OCI-LY1 (cell line): ENCODE measurements around the gene NOVA1.

Source experiments
- H2AFZ ChIP-seq: fragments of 200-600 bp; sonication (generic), shearing (Covaris generic); 2 replicates; pipeline ENCODE4 v1.6.0; 2014; ENCODE audit warnings: antibody characterized with exemption, mild to moderate bottlenecking, low read length
- H3F3A ChIP-seq: fragments of 200-600 bp; sonication (generic), shearing (Covaris generic); 2 replicates; pipeline ENCODE4 v1.6.0; 2014; ENCODE audit warnings: mild to moderate bottlenecking, antibody characterized with exemption, low read length, moderate library complexity; ENCODE audit not compliant: insufficient read depth
- H3K27ac ChIP-seq: fragments of 200-600 bp; sonication (generic); 2 replicates; pipeline ENCODE4 v1.5.1; 2014; ENCODE audit warnings: low read length, mixed run types, mild to moderate bottlenecking, low read depth; ENCODE audit not compliant: poor library complexity, severe bottlenecking
- H3K27me3 ChIP-seq: fragments of 200-600 bp; sonication (generic); 2 replicates; pipeline ENCODE4 v1.6.0; 2014; ENCODE audit warnings: antibody characterized with exemption, mild to moderate bottlenecking, low read length, moderate library complexity; ENCODE audit not compliant: insufficient read depth
- H3K36me3 ChIP-seq: fragments of 200-600 bp; sonication (generic); 2 replicates; pipeline ENCODE4 v1.6.1; 2014; ENCODE audit warnings: mild to moderate bottlenecking, antibody characterized with exemption, low read length, moderate library complexity, mixed read lengths; ENCODE audit not compliant: insufficient read depth
- H3K4me1 ChIP-seq: fragments of 200-600 bp; sonication (generic); 2 replicates; pipeline ENCODE4 v1.5.1; 2014; ENCODE audit warnings: mild to moderate bottlenecking, low read length, moderate library complexity; ENCODE audit not compliant: insufficient read depth, severe bottlenecking
- H3K4me2 ChIP-seq: fragments of 200-600 bp; sonication (generic), shearing (Covaris generic); 2 replicates; pipeline ENCODE4 v1.6.1; 2014; ENCODE audit warnings: low read length
- H3K4me3 ChIP-seq: fragments of 200-600 bp; sonication (generic); 2 replicates; pipeline ENCODE4 v1.5.1; 2014; ENCODE audit warnings: low read length, low read depth, mild to moderate bottlenecking, mixed read lengths; ENCODE audit not compliant: poor library complexity, severe bottlenecking
- H3K79me2 ChIP-seq: fragments of 200-600 bp; shearing (Covaris generic); 2 replicates; pipeline ENCODE4 v1.6.1; 2016; ENCODE audit warnings: mixed run types, low read length, mixed read lengths; ENCODE audit not compliant: insufficient read depth
- H3K9ac ChIP-seq: fragments of 200-600 bp; sonication (generic), shearing (Covaris generic); 2 replicates; pipeline ENCODE4 v1.6.1; 2014; ENCODE audit warnings: mild to moderate bottlenecking, low read length, mixed read lengths
- H3K9me2 ChIP-seq: fragments of 200-600 bp; sonication (generic), shearing (Covaris generic); 2 replicates; pipeline ENCODE4 v1.6.1; 2014; ENCODE audit warnings: low read depth, mild to moderate bottlenecking, low read length, mixed read lengths
- H3K9me3 ChIP-seq: fragments of 200-600 bp; shearing (Covaris generic); 2 replicates; pipeline ENCODE4 v1.6.1; 2014; ENCODE audit warnings: low read length, mixed read lengths
- H4K20me1 ChIP-seq: fragments of 200-600 bp; sonication (generic), shearing (Covaris generic); 2 replicates; pipeline ENCODE4 v1.6.0; 2016; ENCODE audit warnings: mild to moderate bottlenecking, low read length; ENCODE audit not compliant: insufficient read depth
- CTCF ChIP-seq: fragments of 200-600 bp; sonication (generic), shearing (Covaris generic); IDR thresholded peaks from 2 replicates; pipeline ENCODE4 v1.5.1; 2017; ENCODE audit warnings: mild to moderate bottlenecking, antibody characterized with exemption, low read length, moderate library complexity, mixed read lengths
- EZH2 ChIP-seq: fragments of 200-600 bp; sonication (generic), shearing (Covaris generic); IDR thresholded peaks from 2 replicates; pipeline ENCODE4 v1.8.0; 2017; ENCODE audit warnings: borderline replicate concordance, mixed run types, mild to moderate bottlenecking, antibody characterized with exemption, low read length, moderate library complexity, mixed read lengths

The NOVA1 gene

GRCh38 chr14:26594148-26594547 is 3.7 kb downstream of the NOVA1 start:
- H3K9ac ChIP-seq: no peak overlapping the region
- H3K27ac ChIP-seq: no peak overlapping the region
- no peak overlapping the region for H3K4me2 ChIP-seq
- H2AFZ ChIP-seq: no peak overlapping the region
- H3K9me3 ChIP-seq: no peaks in the 10 kb centered on the region
- no peaks in the 10 kb centered on the region for H4K20me1 ChIP-seq
- H3K36me3 ChIP-seq: no peaks in the 10 kb centered on the region
- no peaks in the 10 kb centered on the region for H3K9me2 ChIP-seq
- H3K4me1 ChIP-seq: no peaks in the 10 kb centered on the region
- no peak for TF ChIP-seq CTCF
- no peak for TF ChIP-seq EZH2
- no peaks in the 10 kb centered on the region for H3F3A ChIP-seq
- H3K27me3 ChIP-seq: no peaks in the 10 kb centered on the region
- H3K79me2 ChIP-seq: no peaks in the 10 kb centered on the region
- no peak overlapping the region for H3K4me3 ChIP-seq

GRCh38 chr14:26593357-26593756 is 4.5 kb downstream of the NOVA1 start:
- H3K4me1 ChIP-seq: no peaks in the 10 kb centered on the region
- no peak overlapping the region for H3K4me2 ChIP-seq
- H4K20me1 ChIP-seq: no peaks in the 10 kb centered on the region

GRCh38 chr14:26589925-26590324 is 7.9 kb downstream of the NOVA1 start:
- H3K4me1 ChIP-seq: no peaks in the 10 kb centered on the region
- H3K9me3 ChIP-seq: no peaks in the 10 kb centered on the region
- H3K27ac ChIP-seq: no peak overlapping the region
- H3K9me2 ChIP-seq: no peaks in the 10 kb centered on the region
- H3F3A ChIP-seq: no peaks in the 10 kb centered on the region
- H3K36me3 ChIP-seq: no peaks in the 10 kb centered on the region
- TF ChIP-seq CTCF (no peak), EZH2 (no peak)
- no peaks in the 10 kb centered on the region for H3K79me2 ChIP-seq
- no peak overlapping the region for H3K4me3 ChIP-seq
- no peaks in the 10 kb centered on the region for H3K27me3 ChIP-seq
- no peak overlapping the region for H2AFZ ChIP-seq
- H3K4me2 ChIP-seq: no peak overlapping the region
- H3K9ac ChIP-seq: no peak overlapping the region
- H4K20me1 ChIP-seq: no peaks in the 10 kb centered on the region

More at GRCh38 chr14:26593357-26593756, 4.5 kb downstream of the NOVA1 start:
- TF ChIP-seq CTCF: no peak
- TF ChIP-seq EZH2: no peak
- no peak overlapping the region for H3K9ac ChIP-seq
- no peaks in the 10 kb centered on the region for H3K36me3 ChIP-seq
- no peaks in the 10 kb centered on the region for H3K9me2 ChIP-seq
- no peak overlapping the region for H3K27ac ChIP-seq
- no peaks in the 10 kb centered on the region for H3K27me3 ChIP-seq
- H3K79me2 ChIP-seq: no peaks in the 10 kb centered on the region
- H3F3A ChIP-seq: no peaks in the 10 kb centered on the region
- no peaks in the 10 kb centered on the region for H3K9me3 ChIP-seq
- H2AFZ ChIP-seq: no peak overlapping the region
- H3K4me3 ChIP-seq: no peak overlapping the region
